HCT116 (cell line): ENCODE results near the gene PPM1M. TPM values are rescaled to one million over a fixed set of nuclear protein-coding genes. Genes with fewer than 3 reads are reported as not detected.

ENCODE experiments used
- ATAC-seq: fragments of 200-7000 bp; cut with Tn5 transposase; 2 replicates; pipeline ENCODE4 v1.9.1; 2020; ENCODE audit warnings: mild to moderate bottlenecking, moderate library complexity
- BruUV-seq: library from RNA; stranded (reverse); fragments of 400-500 nt; replicated peaks from 2 replicates; lab custom pipeline; 2021; lab: Mats Ljungman, UMichigan
- CTCF ChIA-PET: fragments of 300-600 bp; sonication (Branson Sonifier 250); formaldehyde crosslinking; loops from one replicate; lab custom pipeline; 2021; ENCODE audit warnings: antibody characterized with exemption; lab: Charles Lee
- POLR2A ChIA-PET: fragments of 300-600, 350-600 bp; sonication (Branson Sonifier 250); formaldehyde crosslinking; loops from one replicate; lab custom pipeline; 2021; ENCODE audit warnings: antibody characterized with exemption; lab: Charles Lee
- RAD21 ChIA-PET, 2 experiments: fragments of 300-600 bp; sonication (Branson Sonifier 250); formaldehyde crosslinking; loops; one replicate each; lab custom pipeline; 2023; ENCODE audit warnings: low total read pairs in 2 of 2; ENCODE audit not compliant: uncharacterized antibody in 2 of 2, unreplicated experiment in 2 of 2, low non-redundant PET in 1 of 2; lab: Charles Lee
- DNase-seq: peaks from one replicate; pipeline ENCODE4 v3.0.0-alpha.2; 2010; ENCODE audit warnings: low read depth, low spot score
- H2AFZ ChIP-seq: fragments of 200-600 bp; shearing (Covaris generic), sonication (generic); 2 replicates; pipeline ENCODE4 v1.6.1; 2017; ENCODE audit warnings: low read depth, mixed run types, mixed read lengths, antibody characterized with exemption, low read length; ENCODE audit not compliant: poor library complexity, severe bottlenecking
- H3K27ac ChIP-seq: 2 replicates; pipeline ENCODE4 v1.5.1; 2012; ENCODE audit warnings: low read depth, low read length
- H3K27me3 ChIP-seq: fragments of 200-600 bp; sonication (generic); 2 replicates; pipeline ENCODE4 v1.6.1; 2016; ENCODE audit warnings: mixed run types, low read length, mixed read lengths; ENCODE audit not compliant: insufficient read depth
- H3K36me3 ChIP-seq, 2 experiments: fragments of 200-500 bp in 1 of 2; fragments of 200-600 bp in 1 of 2; sonication (Bioruptor generic) in 1 of 2; sonication (generic) in 1 of 2; 2 replicates each; pipeline versions ENCODE4 v1.5.1 to v1.6.1; 2014 to 2016; ENCODE audit warnings: low read length in 2 of 2, inconsistent platforms in 1 of 2, mixed read lengths in 1 of 2, mixed run types in 1 of 2; ENCODE audit not compliant: insufficient read depth in 2 of 2, control insufficient read depth in 1 of 2
- H3K4me1 ChIP-seq, 2 experiments: fragments of 200-600 bp in 1 of 2; sonication (generic) in 1 of 2; 2 replicates each; pipeline versions ENCODE4 v1.5.1 to v1.6.1; 2012 to 2017; ENCODE audit warnings: low read length in 2 of 2, inconsistent platforms in 1 of 2, mild to moderate bottlenecking in 1 of 2, mixed read lengths in 1 of 2, mixed run types in 1 of 2, moderate library complexity in 1 of 2; ENCODE audit not compliant: insufficient read depth in 2 of 2, control insufficient read depth in 1 of 2
- H3K4me2 ChIP-seq: fragments of 200-600 bp; sonication (generic); 2 replicates; pipeline ENCODE4 v1.6.1; 2017; ENCODE audit warnings: mixed run types, low read length, mixed read lengths
- H3K4me3 ChIP-seq, 2 experiments: fragments of 200-600 bp in 1 of 2; sonication (generic) in 1 of 2; replicated peaks in 1 of 2; 2 replicates each; pipeline ENCODE4 v1.5.1; 2011 to 2016; ENCODE audit warnings: low read length in 2 of 2, control low read depth in 1 of 2, low read depth in 1 of 2, mild to moderate bottlenecking in 1 of 2, mixed read lengths in 1 of 2, mixed run types in 1 of 2
- H3K79me2 ChIP-seq: fragments of 200-600 bp; sonication (generic); 2 replicates; pipeline ENCODE4 v1.6.1; 2017; ENCODE audit warnings: mild to moderate bottlenecking, mixed run types, low read length, moderate library complexity, mixed read lengths; ENCODE audit not compliant: insufficient read depth
- H3K9ac ChIP-seq: fragments of 200-600 bp; sonication (generic); 2 replicates; pipeline ENCODE4 v1.6.1; 2016; ENCODE audit warnings: low read length, mixed read lengths
- H3K9me2 ChIP-seq: fragments of 200-600 bp; sonication (generic), shearing (Covaris generic); 2 replicates; pipeline ENCODE4 v1.6.1; 2017; ENCODE audit warnings: mixed run types, mild to moderate bottlenecking, moderate library complexity; ENCODE audit not compliant: insufficient read depth
- H3K9me3 ChIP-seq, 2 experiments: fragments of 200-500 bp in 1 of 2; fragments of 200-600 bp in 1 of 2; sonication (Bioruptor generic) in 1 of 2; sonication (generic) in 1 of 2; 2 replicates each; pipeline ENCODE4 v1.6.1; 2014 to 2017; ENCODE audit warnings: low read length in 2 of 2, mixed read lengths in 2 of 2, inconsistent platforms in 1 of 2, low read depth in 1 of 2, mild to moderate bottlenecking in 1 of 2, mixed run types in 1 of 2, moderate library complexity in 1 of 2; ENCODE audit not compliant: control insufficient read depth in 1 of 2, insufficient read depth in 1 of 2
- H4K20me1 ChIP-seq: fragments of 200-600 bp; sonication (generic), shearing (Covaris generic); 2 replicates; pipeline ENCODE4 v1.6.1; 2017; ENCODE audit warnings: mixed run types, mild to moderate bottlenecking, moderate library complexity; ENCODE audit not compliant: insufficient read depth
- ATF3 ChIP-seq: IDR thresholded peaks from 2 replicates; pipeline ENCODE4 v1.6.1; 2012
- CBX3 ChIP-seq: IDR thresholded peaks from 2 replicates; pipeline ENCODE4 v1.6.1; 2012; ENCODE audit warnings: low read depth
- CEBPB ChIP-seq: IDR thresholded peaks from 2 replicates; pipeline ENCODE4 v1.6.1; 2012; ENCODE audit warnings: low read depth
- EGR1 ChIP-seq: IDR thresholded peaks from 2 replicates; pipeline ENCODE4 v1.6.1; 2012; ENCODE audit warnings: low read depth
- EZH2 ChIP-seq: fragments of 200-600 bp; sonication (generic); IDR thresholded peaks from 2 replicates; pipeline ENCODE4 v1.6.1; 2017; ENCODE audit warnings: antibody characterized with exemption, mixed run types
- EZH2phosphoT487 ChIP-seq: fragments of 200-600 bp; IDR thresholded peaks from 2 replicates; pipeline ENCODE4 v1.6.1; 2018; ENCODE audit warnings: antibody characterized with exemption, borderline replicate concordance
- FOSL1 ChIP-seq: IDR thresholded peaks from 2 replicates; pipeline ENCODE4 v1.6.1; 2012; ENCODE audit warnings: low read depth
- POLR2AphosphoS5 ChIP-seq: IDR thresholded peaks from 2 replicates; pipeline ENCODE4 v1.6.1; 2011; ENCODE audit warnings: mild to moderate bottlenecking, low read depth, low read length, moderate library complexity
- SIN3A ChIP-seq: IDR thresholded peaks from 2 replicates; pipeline ENCODE4 v1.6.1; 2012; ENCODE audit warnings: low read depth
- SP1 ChIP-seq: IDR thresholded peaks from 2 replicates; pipeline ENCODE4 v1.6.1; 2012; ENCODE audit warnings: low read depth
- SRF ChIP-seq: IDR thresholded peaks from 2 replicates; pipeline ENCODE4 v1.6.1; 2012; ENCODE audit warnings: low read depth
- TCF7L2 ChIP-seq: IDR thresholded peaks from 2 replicates; pipeline ENCODE4 v1.7.0; 2011; ENCODE audit warnings: borderline replicate concordance, inconsistent platforms; ENCODE audit not compliant: insufficient read depth, insufficient read length; ENCODE audit errors: extremely low read depth
- YY1 ChIP-seq: IDR thresholded peaks from 2 replicates; pipeline ENCODE4 v1.6.1; 2011; ENCODE audit warnings: low read length, low read depth, moderate library complexity, mild to moderate bottlenecking; ENCODE audit not compliant: insufficient replicate concordance; ENCODE audit errors: extremely low read depth
- ZBTB33 ChIP-seq: IDR thresholded peaks from 2 replicates; pipeline ENCODE4 v1.6.1; 2011; ENCODE audit warnings: mild to moderate bottlenecking, low read length, moderate library complexity; ENCODE audit not compliant: insufficient replicate concordance; ENCODE audit errors: extremely low read depth
- ZFX ChIP-seq: fragments of 450-650 bp; IDR thresholded peaks from 2 replicates; pipeline ENCODE4 v1.6.1; 2017
- intact Hi-C: fragments of 100-400 bp; cut with micrococcal nuclease; formaldehyde crosslinking; loops from 2 replicates; pipeline ENCODE4 v1.10.0; 2022
- total RNA-seq: library from RNA; stranded (reverse); gene quantifications from one replicate; pipeline ENCODE4 v1.2.1, GENCODE V29; 2021; ENCODE audit not compliant: unreplicated experiment
- TF ChIP-seq, protein P1 (sequence below): IDR thresholded peaks from 2 replicates; pipeline ENCODE4 v1.6.1; 2012
- TF ChIP-seq, protein P2 (sequence below), 3 experiments: fragments of 200-600 bp in 1 of 3; sonication (generic) in 1 of 3; IDR thresholded peaks in 2 of 3; conservative IDR thresholded peaks in 1 of 3; 2 replicates each; pipeline ENCODE4 v1.5.1; 2012 to 2017; ENCODE audit warnings: low read depth in 2 of 3, low read length in 2 of 3, antibody characterized with exemption in 1 of 3, borderline replicate concordance in 1 of 3, control low read depth in 1 of 3, mild to moderate bottlenecking in 1 of 3, mixed read lengths in 1 of 3, mixed run types in 1 of 3, moderate library complexity in 1 of 3; ENCODE audit not compliant: insufficient read depth in 1 of 3
- TF ChIP-seq, protein P3 (sequence below): IDR thresholded peaks from 2 replicates; pipeline ENCODE4 v1.6.1; 2012; ENCODE audit warnings: low read depth

The PPM1M gene
- total RNA-seq, 1 experiment from 2014 or later = 16.6 TPM

DNA sequence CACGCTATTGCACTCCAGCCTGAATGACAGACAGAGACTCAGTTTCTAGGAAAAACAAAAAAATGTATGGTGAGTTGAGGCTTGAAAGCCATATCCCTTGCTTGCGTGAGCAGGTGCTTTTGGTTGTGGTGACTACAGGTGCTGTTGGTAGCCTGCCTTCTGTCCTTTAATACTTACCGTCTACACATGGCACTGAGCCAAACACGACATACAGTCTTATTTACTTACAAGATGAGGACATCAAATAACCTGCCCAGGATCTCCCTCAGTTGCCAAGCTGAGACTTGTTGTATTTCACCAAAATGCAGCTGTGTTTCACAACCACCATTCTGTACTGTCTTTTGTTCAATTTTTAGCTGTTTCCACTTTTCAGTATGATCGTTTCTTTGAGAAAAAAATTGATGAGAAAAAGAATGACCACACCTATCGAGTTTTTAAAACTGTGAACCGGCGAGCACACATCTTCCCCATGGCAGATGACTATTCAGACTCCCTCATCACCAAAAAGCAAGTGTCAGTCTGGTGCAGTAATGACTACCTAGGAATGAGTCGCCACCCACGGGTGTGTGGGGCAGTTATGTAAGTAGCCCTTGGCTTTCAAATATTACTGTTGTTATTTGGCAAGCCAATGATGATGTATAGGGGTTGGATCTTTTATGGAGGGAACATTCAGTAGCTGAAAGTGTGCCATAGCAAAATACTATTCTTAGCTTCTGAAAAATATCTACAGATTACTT lies 41.1 kb upstream of the PPM1M start:
- ATAC-seq = no peak
- ChIA-PET CTCF (interaction anchor here (1.0 kb wide), 1 partner anchor 27 kb away, joined by 4 read pairs; no protein-coding TSS in a partner anchor), RAD21 (no interaction called here), POLR2A (interaction anchor here (0.9 to 2.4 kb wide), 3 partner anchors 7 to 48 kb away, joined by 3 to 7 read pairs (median 3); no protein-coding TSS in a partner anchor)
- H3K4me2 ChIP-seq = no peak overlapping the region
- no peak overlapping the region for H3K4me3 ChIP-seq
- H3K27me3 ChIP-seq = no peaks in the 10 kb centered on the region
- no peaks in the 10 kb centered on the region for H4K20me1 ChIP-seq
- intact Hi-C loops = no loop called here
- peaks cover 69 to 73% of the 10 kb centered on the region in 2 experiments for H3K36me3 ChIP-seq
- peaks cover 11% of the 10 kb centered on the region for H3K79me2 ChIP-seq
- no peak for DNase-seq
- no peaks in the 10 kb centered on the region for H3K9me2 ChIP-seq
- TF ChIP-seq SIN3A (no peak), YY1 (no peak), ATF3 (no peak), POLR2AphosphoS5 (no peak), EZH2 (no peak), SRF (no peak), CEBPB (no peak), FOSL1 (no peak), ZBTB33 (no peak), EGR1 (no peak), EZH2phosphoT487 (no peak), TCF7L2 (no peak), CBX3 (no peak), SP1 (no peak), ZFX (no peak)
- TF ChIP-seq, protein P1, sequence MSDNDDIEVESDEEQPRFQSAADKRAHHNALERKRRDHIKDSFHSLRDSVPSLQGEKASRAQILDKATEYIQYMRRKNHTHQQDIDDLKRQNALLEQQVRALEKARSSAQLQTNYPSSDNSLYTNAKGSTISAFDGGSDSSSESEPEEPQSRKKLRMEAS = no peak
- TF ChIP-seq, protein P2, sequence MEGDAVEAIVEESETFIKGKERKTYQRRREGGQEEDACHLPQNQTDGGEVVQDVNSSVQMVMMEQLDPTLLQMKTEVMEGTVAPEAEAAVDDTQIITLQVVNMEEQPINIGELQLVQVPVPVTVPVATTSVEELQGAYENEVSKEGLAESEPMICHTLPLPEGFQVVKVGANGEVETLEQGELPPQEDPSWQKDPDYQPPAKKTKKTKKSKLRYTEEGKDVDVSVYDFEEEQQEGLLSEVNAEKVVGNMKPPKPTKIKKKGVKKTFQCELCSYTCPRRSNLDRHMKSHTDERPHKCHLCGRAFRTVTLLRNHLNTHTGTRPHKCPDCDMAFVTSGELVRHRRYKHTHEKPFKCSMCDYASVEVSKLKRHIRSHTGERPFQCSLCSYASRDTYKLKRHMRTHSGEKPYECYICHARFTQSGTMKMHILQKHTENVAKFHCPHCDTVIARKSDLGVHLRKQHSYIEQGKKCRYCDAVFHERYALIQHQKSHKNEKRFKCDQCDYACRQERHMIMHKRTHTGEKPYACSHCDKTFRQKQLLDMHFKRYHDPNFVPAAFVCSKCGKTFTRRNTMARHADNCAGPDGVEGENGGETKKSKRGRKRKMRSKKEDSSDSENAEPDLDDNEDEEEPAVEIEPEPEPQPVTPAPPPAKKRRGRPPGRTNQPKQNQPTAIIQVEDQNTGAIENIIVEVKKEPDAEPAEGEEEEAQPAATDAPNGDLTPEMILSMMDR (IDR thresholded peaks at IDR 0.05 in 2 of 3, conservative IDR thresholded peaks at IDR 0.05 in 1 of 3; ENCODE audit: borderline replicate concordance in 1 of 3, insufficient read depth in 1 of 3, low read depth in 2 of 3, low read length in 2 of 3) = no peak
- TF ChIP-seq, protein P3, sequence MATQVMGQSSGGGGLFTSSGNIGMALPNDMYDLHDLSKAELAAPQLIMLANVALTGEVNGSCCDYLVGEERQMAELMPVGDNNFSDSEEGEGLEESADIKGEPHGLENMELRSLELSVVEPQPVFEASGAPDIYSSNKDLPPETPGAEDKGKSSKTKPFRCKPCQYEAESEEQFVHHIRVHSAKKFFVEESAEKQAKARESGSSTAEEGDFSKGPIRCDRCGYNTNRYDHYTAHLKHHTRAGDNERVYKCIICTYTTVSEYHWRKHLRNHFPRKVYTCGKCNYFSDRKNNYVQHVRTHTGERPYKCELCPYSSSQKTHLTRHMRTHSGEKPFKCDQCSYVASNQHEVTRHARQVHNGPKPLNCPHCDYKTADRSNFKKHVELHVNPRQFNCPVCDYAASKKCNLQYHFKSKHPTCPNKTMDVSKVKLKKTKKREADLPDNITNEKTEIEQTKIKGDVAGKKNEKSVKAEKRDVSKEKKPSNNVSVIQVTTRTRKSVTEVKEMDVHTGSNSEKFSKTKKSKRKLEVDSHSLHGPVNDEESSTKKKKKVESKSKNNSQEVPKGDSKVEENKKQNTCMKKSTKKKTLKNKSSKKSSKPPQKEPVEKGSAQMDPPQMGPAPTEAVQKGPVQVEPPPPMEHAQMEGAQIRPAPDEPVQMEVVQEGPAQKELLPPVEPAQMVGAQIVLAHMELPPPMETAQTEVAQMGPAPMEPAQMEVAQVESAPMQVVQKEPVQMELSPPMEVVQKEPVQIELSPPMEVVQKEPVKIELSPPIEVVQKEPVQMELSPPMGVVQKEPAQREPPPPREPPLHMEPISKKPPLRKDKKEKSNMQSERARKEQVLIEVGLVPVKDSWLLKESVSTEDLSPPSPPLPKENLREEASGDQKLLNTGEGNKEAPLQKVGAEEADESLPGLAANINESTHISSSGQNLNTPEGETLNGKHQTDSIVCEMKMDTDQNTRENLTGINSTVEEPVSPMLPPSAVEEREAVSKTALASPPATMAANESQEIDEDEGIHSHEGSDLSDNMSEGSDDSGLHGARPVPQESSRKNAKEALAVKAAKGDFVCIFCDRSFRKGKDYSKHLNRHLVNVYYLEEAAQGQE = no peak
- 0 out of 4 replicates have a peak, but pooled peaks cover 0 to under 1% of the 10 kb centered on the region in 2 experiments for H3K4me1 ChIP-seq
- no peak overlapping the region for H3K9ac ChIP-seq
- H3K9me3 ChIP-seq = no peaks in the 10 kb centered on the region
- no peak overlapping the region for H2AFZ ChIP-seq
- no peak overlapping the region for H3K27ac ChIP-seq
- BruUV-seq = no TSS peak
